Fibroblast of pulmonary artery (primary cell): ENCODE measurements around the gene FOXP1.
A peak's percentile ranks its signal among the peaks of the same experiment; 100 is the strongest.

ENCODE experiments used
- DNase-seq: peaks from one replicate; pipeline ENCODE4 v3.0.0-alpha.2; 2010; ENCODE audit warnings: low read depth
- H3K4me3 ChIP-seq: replicated peaks from 2 replicates; pipeline ENCODE4 v1.5.1; 2011; ENCODE audit warnings: low read depth, mild to moderate bottlenecking, control low read depth, low read length, moderate library complexity
- CTCF ChIP-seq: IDR thresholded peaks from 2 replicates; pipeline ENCODE4 v1.5.1; 2011; ENCODE audit warnings: mild to moderate bottlenecking, control low read depth, low read length, inconsistent platforms; ENCODE audit errors: missing control alignments

FOXP1 gene

GRCh38 chr3:71195492-71195891, 388.0 kb downstream of the FOXP1 start:
- H3K4me3 ChIP-seq, result no peak overlapping the region
- TF ChIP-seq CTCF, result no peak
- DNase-seq, result peak; percentile 29

- no peak overlapping the region for H3K4me3 ChIP-seq
- TF ChIP-seq CTCF, result no peak
- DNase-seq, result no peak
These were observed 388.7 kb downstream of the FOXP1 start for GRCh38 chr3:71194785-71195184.

GRCh38 chr3:71191031-71191482, 392.5 kb downstream of the FOXP1 start:
- DNase-seq, result no peak
- TF ChIP-seq CTCF, result no peak
- H3K4me3 ChIP-seq, result no peak overlapping the region

GRCh38 chr3:71189480-71189879, 394.0 kb downstream of the FOXP1 start:
- DNase-seq, result peak; percentile 35
- TF ChIP-seq CTCF, result no peak

GRCh38 chr3:71187715-71188114, 395.8 kb downstream of the FOXP1 start:
- H3K4me3 ChIP-seq, result no peak overlapping the region
- TF ChIP-seq CTCF, result no peak
- DNase-seq, result no peak

More at GRCh38 chr3:71189480-71189879, 394.0 kb downstream of the FOXP1 start:
- no peak overlapping the region for H3K4me3 ChIP-seq

- no peak overlapping the region for H3K4me3 ChIP-seq
These were observed 396.7 kb downstream of the FOXP1 start for GRCh38 chr3:71186801-71187200.

More at GRCh38 chr3:71186801-71187200, 396.7 kb downstream of the FOXP1 start:
- no peak for TF ChIP-seq CTCF
- no peak for DNase-seq
